Measurements from ENCODE around the gene REXO1. TPM values are rescaled to one million over a fixed set of nuclear protein-coding genes. Genes with fewer than 3 reads are reported as not detected.
A peak's percentile ranks its signal among the peaks of the same experiment; 100 is the strongest.
"Not testable (repeated sequence)": the region's sequence is repeated elsewhere in the genome, so short reads cannot be mapped to it uniquely, and the experiment has no call there.

REXO1 gene
- total RNA-seq, 2 donors from 2014 or later = 29.8 to 59.1 TPM

GRCh38 chr19:1888385-1888784 is 40.1 kb upstream of the REXO1 start:
- H3K4me1 ChIP-seq (replicated peaks) = peaks cover 7% of the 10 kb centered on the region
- TF ChIP-seq POLR2A (IDR thresholded peaks at IDR 0.05) (no peak), POLR2AphosphoS5 (IDR thresholded peaks at IDR 0.05) (no peak), CTCF (IDR thresholded peaks at IDR 0.05) (no peak)
- no peaks in the 10 kb centered on the region for H3K36me3 ChIP-seq
- H3K27me3 ChIP-seq (replicated peaks; ENCODE audit: insufficient read depth) = no peaks in the 10 kb centered on the region
- no peak for DNase-seq (ENCODE audit: low spot score)
- H3K9me3 ChIP-seq = no peaks in the 10 kb centered on the region
- WGBS = 80% methylated on average over 5 of the region's 5 CpGs
- intact Hi-C loops (cut with DNase I) = no loop called here
- H3K27ac ChIP-seq = no peak overlapping the region
- no peak overlapping the region for H3K4me3 ChIP-seq

- H3K27ac ChIP-seq = not testable (repeated sequence)
Measured at GRCh38 chr19:1886360-1886759, 38.1 kb upstream of the REXO1 start.

GRCh38 chr19:1885398-1886119 is 37.3 kb upstream of the REXO1 start, which contains the start of gene ABHD17A:
ABHD17A (minus strand) TSS chr19:1885496; CDS start chr19:1881566, 3,930 bp downstream.
- peak; percentile 95 for TF ChIP-seq POLR2AphosphoS5 (IDR thresholded peaks at IDR 0.05)
- TF ChIP-seq POLR2A (IDR thresholded peaks at IDR 0.05) = peak; percentile 87
- intact Hi-C loops (cut with DNase I); H3K9me3 ChIP-seq; H3K27me3 ChIP-seq (replicated peaks; ENCODE audit: insufficient read depth); H3K36me3 ChIP-seq: not testable (repeated sequence)
- 22% methylated on average over 44 of the region's 46 CpGs for WGBS
- peak within 1 kb of the TSS; percentile 67 to 80 for H3K27ac ChIP-seq
- H3K4me1 ChIP-seq (replicated peaks) = peaks cover 17% of the 10 kb centered on the region
- peak within 1 kb of the TSS; percentile 53 to 86 for H3K4me3 ChIP-seq
- DNase-seq (ENCODE audit: low spot score) = peak; percentile 93

More at GRCh38 chr19:1886360-1886759, 38.1 kb upstream of the REXO1 start:
- H3K36me3 ChIP-seq; DNase-seq (ENCODE audit: low spot score); H3K4me3 ChIP-seq; H3K9me3 ChIP-seq; H3K27me3 ChIP-seq (replicated peaks; ENCODE audit: insufficient read depth); intact Hi-C loops (cut with DNase I): not testable (repeated sequence)
- WGBS = 95% methylated on average over 15 of the region's 15 CpGs
- peaks cover 17% of the 10 kb centered on the region for H3K4me1 ChIP-seq (replicated peaks)

GRCh38 chr19:1884719-1885334 is 36.5 kb upstream of the REXO1 start:
- no peaks in the 10 kb centered on the region for H3K27me3 ChIP-seq (replicated peaks; ENCODE audit: insufficient read depth)
- H3K36me3 ChIP-seq = no peaks in the 10 kb centered on the region
- peak overlapping the region; percentile 53 to 86 for H3K4me3 ChIP-seq
- peaks cover 17% of the 10 kb centered on the region for H3K4me1 ChIP-seq (replicated peaks)
- DNase-seq (ENCODE audit: low spot score) = no peak
- no peaks in the 10 kb centered on the region for H3K9me3 ChIP-seq
- WGBS = under 1% methylated on average over 56 of the region's 56 CpGs
- TF ChIP-seq POLR2AphosphoS5 (IDR thresholded peaks at IDR 0.05) = no peak
- no peak for TF ChIP-seq CTCF (IDR thresholded peaks at IDR 0.05)
- TF ChIP-seq POLR2A (IDR thresholded peaks at IDR 0.05) = no peak
- intact Hi-C loops (cut with DNase I) = no loop called here
- peak overlapping the region; percentile 67 to 80 for H3K27ac ChIP-seq

- Histone ChIP-seq H3K36me3 (no peaks in the 10 kb centered on the region), H3K4me3 (peak overlapping the region; percentile 53 to 86), H3K9me3 (no peaks in the 10 kb centered on the region), H3K27me3 (replicated peaks; ENCODE audit: insufficient read depth) (no peaks in the 10 kb centered on the region), H3K4me1 (replicated peaks) (peaks cover 17% of the 10 kb centered on the region), H3K27ac (peak overlapping the region; percentile 67 to 80)
- WGBS = 3% methylated on average over 11 of the region's 11 CpGs
- intact Hi-C loops (cut with DNase I) = no loop called here
- DNase-seq (ENCODE audit: low spot score) = no peak
- TF ChIP-seq CTCF (IDR thresholded peaks at IDR 0.05) (no peak), POLR2A (IDR thresholded peaks at IDR 0.05) (no peak), POLR2AphosphoS5 (IDR thresholded peaks at IDR 0.05) (no peak)
Measured at GRCh38 chr19:1884291-1884718, 36.0 kb upstream of the REXO1 start.
